ENCODE data around the gene MST1. TPM values are rescaled to one million over a fixed set of nuclear protein-coding genes. Genes with fewer than 3 reads are reported as not detected.
A peak's percentile ranks its signal among the peaks of the same experiment; 100 is the strongest.

The MST1 gene
- total RNA-seq, 4 donors from 2014 or later: 11.7 to 23.7 (median 17.0) TPM

DNA sequence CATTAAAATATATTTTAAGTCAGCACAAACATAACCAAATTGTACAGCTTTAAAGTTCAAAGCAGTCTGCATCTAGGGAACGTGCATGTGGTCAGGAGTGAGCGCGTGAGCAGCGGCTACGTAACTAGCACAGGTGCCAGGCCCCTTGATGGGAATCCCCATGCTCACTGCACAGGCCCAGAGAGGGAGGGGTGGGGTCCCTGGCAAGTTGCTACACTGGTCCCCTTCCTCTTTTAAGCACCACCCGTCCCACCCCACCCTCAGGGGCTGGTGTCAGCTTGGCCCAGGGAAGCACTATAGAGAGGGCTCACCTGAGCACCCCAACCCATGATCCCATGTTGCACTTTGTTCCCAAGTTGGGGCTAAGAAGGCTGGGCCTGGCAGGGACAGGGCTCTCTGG lies 35.3 kb upstream of the MST1 start:
- Histone ChIP-seq H3K36me3 (peaks cover 0 to 62% (median 0%) of the 10 kb centered on the region in 3 donors), H3K9me3 (no peaks in the 10 kb centered on the region), H3K4me3 (peak overlapping the region; percentile 60 to 98 (median 84)), H3K27me3 (no peaks in the 10 kb centered on the region), H3K27ac (peak overlapping the region; percentile 77 to 96 (median 92)), H3K4me1 (peaks cover 0 to 41% (median 17%) of the 10 kb centered on the region in 4 donors)
- TF ChIP-seq EP300 (IDR thresholded peaks at IDR 0.05): no peak
- TF ChIP-seq POLR2A (IDR thresholded peaks at IDR 0.05): no peak
- TF ChIP-seq, protein P1, sequence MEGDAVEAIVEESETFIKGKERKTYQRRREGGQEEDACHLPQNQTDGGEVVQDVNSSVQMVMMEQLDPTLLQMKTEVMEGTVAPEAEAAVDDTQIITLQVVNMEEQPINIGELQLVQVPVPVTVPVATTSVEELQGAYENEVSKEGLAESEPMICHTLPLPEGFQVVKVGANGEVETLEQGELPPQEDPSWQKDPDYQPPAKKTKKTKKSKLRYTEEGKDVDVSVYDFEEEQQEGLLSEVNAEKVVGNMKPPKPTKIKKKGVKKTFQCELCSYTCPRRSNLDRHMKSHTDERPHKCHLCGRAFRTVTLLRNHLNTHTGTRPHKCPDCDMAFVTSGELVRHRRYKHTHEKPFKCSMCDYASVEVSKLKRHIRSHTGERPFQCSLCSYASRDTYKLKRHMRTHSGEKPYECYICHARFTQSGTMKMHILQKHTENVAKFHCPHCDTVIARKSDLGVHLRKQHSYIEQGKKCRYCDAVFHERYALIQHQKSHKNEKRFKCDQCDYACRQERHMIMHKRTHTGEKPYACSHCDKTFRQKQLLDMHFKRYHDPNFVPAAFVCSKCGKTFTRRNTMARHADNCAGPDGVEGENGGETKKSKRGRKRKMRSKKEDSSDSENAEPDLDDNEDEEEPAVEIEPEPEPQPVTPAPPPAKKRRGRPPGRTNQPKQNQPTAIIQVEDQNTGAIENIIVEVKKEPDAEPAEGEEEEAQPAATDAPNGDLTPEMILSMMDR (IDR thresholded peaks at IDR 0.05): no peak
- WGBS, 2 donors: 28 to 34% methylated on average over 6 of the region's 6 CpGs
- no peak for DNase-seq (ENCODE audit: low spot score in 2 of 2)

DNA sequence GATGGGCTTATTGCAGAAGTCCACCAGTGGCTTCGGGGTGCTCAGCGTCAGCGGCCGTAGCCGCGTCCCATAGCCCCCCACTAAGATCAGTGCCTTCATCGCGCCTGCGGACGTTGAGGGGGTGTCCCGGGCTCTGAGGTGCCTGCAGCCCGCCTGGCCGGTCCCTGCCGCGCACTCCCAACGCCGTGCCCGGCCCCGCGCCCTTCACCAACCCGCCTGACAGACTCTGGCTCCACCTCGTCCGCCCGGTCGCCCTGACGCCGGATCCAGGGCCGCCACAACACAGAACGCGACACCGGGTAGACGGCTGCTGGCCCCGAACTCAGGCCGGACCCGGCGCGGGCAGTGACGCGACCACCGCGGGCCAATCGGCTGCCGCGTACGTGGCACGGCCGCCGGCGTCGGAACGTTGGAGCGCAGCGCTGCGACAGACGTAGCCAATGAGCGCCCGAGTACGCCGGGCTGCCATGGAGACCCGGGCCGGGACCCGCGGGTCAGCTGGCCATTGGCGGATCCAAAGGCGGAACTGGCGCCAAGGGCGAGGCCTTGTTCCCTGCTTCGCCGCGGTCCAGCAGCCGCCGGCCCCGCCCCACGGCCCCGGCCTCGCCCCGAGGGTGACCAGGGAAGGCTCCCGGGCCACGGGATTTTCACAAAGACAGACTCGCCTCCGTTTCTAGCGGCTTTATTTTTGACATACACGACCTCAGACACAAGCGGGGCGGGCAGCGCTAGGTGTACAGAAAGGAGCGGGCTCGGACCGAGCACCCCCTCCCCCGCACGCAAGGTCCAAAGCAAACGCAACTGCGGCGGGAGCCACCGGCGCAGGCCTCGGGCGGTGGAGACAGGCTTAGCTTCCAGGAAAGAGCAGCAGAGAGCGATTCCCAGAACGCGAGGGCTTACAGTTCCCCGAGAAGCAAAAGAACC lies 34.6 kb upstream of the MST1 start, which contains the start of gene GMPPB:
Gene GMPPB (minus strand): TSS at position 324 of the 924 bp plus-strand sequence. CDS start 225 bp downstream, at position 99.
- Histone ChIP-seq H3K4me1 (peaks cover 0 to 47% (median 21%) of the 10 kb centered on the region in 4 donors), H3K4me3 (peak within 1 kb of the TSS; percentile 74 to 98 (median 94)), H3K27ac (peak within 1 kb of the TSS; percentile 77 to 96 (median 92)), H3K27me3 (no peaks in the 10 kb centered on the region), H3K36me3 (peaks cover 0 to 58% (median 0%) of the 10 kb centered on the region in 3 donors), H3K9me3 (no peaks in the 10 kb centered on the region)
- DNase-seq (ENCODE audit: low spot score in 2 of 2): peak; percentile 90 to 94
- 0 to 1% methylated on average over 22 to 31 of the region's 102 CpGs for WGBS, 2 donors
- TF ChIP-seq, protein P1 (IDR thresholded peaks at IDR 0.05): peak in 1 of 5 experiments; percentile 41
- peak; percentile 9 to 63 for TF ChIP-seq POLR2A (IDR thresholded peaks at IDR 0.05)
- TF ChIP-seq EP300 (IDR thresholded peaks at IDR 0.05): peak; percentile 67 to 82

GRCh38 chr3:49723296-49723627 lies 34.0 kb upstream of the MST1 start:
- Histone ChIP-seq H3K4me3 (peak overlapping the region; percentile 74 to 98 (median 94)), H3K9me3 (no peaks in the 10 kb centered on the region), H3K36me3 (peaks cover 0 to 51% (median 0%) of the 10 kb centered on the region in 3 donors), H3K27me3 (no peaks in the 10 kb centered on the region), H3K4me1 (peaks cover 0 to 54% (median 24%) of the 10 kb centered on the region in 4 donors), H3K27ac (peak overlapping the region; percentile 77 to 96 (median 92))
- TF ChIP-seq EP300 (IDR thresholded peaks at IDR 0.05) (no peak), POLR2A (IDR thresholded peaks at IDR 0.05) (no peak)
- TF ChIP-seq, protein P1 (IDR thresholded peaks at IDR 0.05): no peak
- 0 to 4% methylated on average over 9 to 11 of the region's 20 CpGs for WGBS, 2 donors
- DNase-seq (ENCODE audit: low spot score in 2 of 2): peak in 1 of 2 donors; percentile 23

DNA sequence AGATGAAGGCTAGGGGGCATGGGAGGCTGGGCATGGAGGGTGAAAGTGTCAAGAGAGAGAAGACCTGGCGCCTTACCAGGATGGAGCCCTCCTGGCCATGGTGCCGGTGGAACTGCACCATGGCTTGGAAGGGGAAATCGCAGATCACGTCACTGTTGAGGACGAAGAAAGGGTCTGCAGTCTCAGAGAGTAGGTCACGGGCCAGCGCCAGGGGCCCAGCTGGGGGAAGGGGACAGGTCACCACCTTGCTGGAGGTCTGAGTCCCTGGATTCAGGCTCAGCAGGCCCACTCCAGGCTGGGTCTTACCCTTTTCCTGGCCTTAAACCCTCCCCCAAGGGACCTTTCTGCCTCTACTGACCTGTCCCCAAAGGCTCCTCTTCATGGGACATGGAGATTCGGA lies 33.6 kb upstream of the MST1 start:
- H3K4me3 ChIP-seq: peak overlapping the region; percentile 74 to 98 (median 94)
- peaks cover 0 to 55% (median 24%) of the 10 kb centered on the region in 4 donors for H3K4me1 ChIP-seq
- H3K9me3 ChIP-seq: no peaks in the 10 kb centered on the region
- H3K27me3 ChIP-seq: no peaks in the 10 kb centered on the region
- TF ChIP-seq, protein P1 (IDR thresholded peaks at IDR 0.05): no peak
- no peak for TF ChIP-seq POLR2A (IDR thresholded peaks at IDR 0.05)
- TF ChIP-seq EP300 (IDR thresholded peaks at IDR 0.05): no peak
- H3K36me3 ChIP-seq: peaks cover 0 to 49% (median 0%) of the 10 kb centered on the region in 3 donors
- DNase-seq (ENCODE audit: low spot score in 2 of 2): peak in 1 of 2 donors; percentile 10
- peak overlapping the region; percentile 77 to 96 (median 92) for H3K27ac ChIP-seq
- 45 to 52% methylated on average over 8 of the region's 8 CpGs for WGBS, 2 donors
